Transverse colon (tissue), 4 donors: ENCODE results near the gene SFN.

ENCODE experiments used
- EP300 ChIP-seq: sonication (generic); formaldehyde crosslinking; IDR thresholded peaks from one replicate; pipeline ENCODE4 v1.6.1; 2017; ENCODE audit warnings: antibody characterized with exemption, low read depth
- POLR2A ChIP-seq: fragments of 450-650 bp; IDR thresholded peaks from one replicate; pipeline ENCODE4 v1.6.1; 2016; ENCODE audit warnings: antibody characterized with exemption, mild to moderate bottlenecking, moderate library complexity
- POLR2AphosphoS5 ChIP-seq, 3 donors: sonication (generic); formaldehyde crosslinking; IDR thresholded peaks; one replicate each; pipeline ENCODE4 v1.6.1; 2016; ENCODE audit warnings: antibody characterized with exemption in 3 of 3
- TF ChIP-seq, protein P1 (sequence below), 5 experiments: fragments of 200-600 bp in 3 of 5; fragments of 450-650 bp in 2 of 5; sonication (generic) in 3 of 5; IDR thresholded peaks; 1 replicate in 2 of 5; 2 replicates in 3 of 5; pipeline ENCODE4 v1.5.1; 2016 to 2017; ENCODE audit warnings: antibody characterized with exemption in 5 of 5, inconsistent platforms in 3 of 5, mild to moderate bottlenecking in 2 of 5, moderate library complexity in 1 of 5

GRCh38 chr1:26838474-26839338, 24.2 kb upstream of the SFN start:
- TF ChIP-seq, protein P1, sequence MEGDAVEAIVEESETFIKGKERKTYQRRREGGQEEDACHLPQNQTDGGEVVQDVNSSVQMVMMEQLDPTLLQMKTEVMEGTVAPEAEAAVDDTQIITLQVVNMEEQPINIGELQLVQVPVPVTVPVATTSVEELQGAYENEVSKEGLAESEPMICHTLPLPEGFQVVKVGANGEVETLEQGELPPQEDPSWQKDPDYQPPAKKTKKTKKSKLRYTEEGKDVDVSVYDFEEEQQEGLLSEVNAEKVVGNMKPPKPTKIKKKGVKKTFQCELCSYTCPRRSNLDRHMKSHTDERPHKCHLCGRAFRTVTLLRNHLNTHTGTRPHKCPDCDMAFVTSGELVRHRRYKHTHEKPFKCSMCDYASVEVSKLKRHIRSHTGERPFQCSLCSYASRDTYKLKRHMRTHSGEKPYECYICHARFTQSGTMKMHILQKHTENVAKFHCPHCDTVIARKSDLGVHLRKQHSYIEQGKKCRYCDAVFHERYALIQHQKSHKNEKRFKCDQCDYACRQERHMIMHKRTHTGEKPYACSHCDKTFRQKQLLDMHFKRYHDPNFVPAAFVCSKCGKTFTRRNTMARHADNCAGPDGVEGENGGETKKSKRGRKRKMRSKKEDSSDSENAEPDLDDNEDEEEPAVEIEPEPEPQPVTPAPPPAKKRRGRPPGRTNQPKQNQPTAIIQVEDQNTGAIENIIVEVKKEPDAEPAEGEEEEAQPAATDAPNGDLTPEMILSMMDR (IDR thresholded peaks at IDR 0.05) = no peak
- no peak for TF ChIP-seq POLR2AphosphoS5 (IDR thresholded peaks at IDR 0.05)
- TF ChIP-seq EP300 = no peak
- no peak for TF ChIP-seq POLR2A
